MG63 (cell line): ENCODE results near the gene C20orf202. TPM values are rescaled to one million over a fixed set of nuclear protein-coding genes. Genes with fewer than 3 reads are reported as not detected.

ENCODE experiments used
- DNase-seq: peaks from one replicate; pipeline ENCODE4 v3.0.0-alpha.2; 2020
- H3K27me3 ChIP-seq: fragments of 250-450 bp; sonication (Bioruptor Pico); 2 replicates; pipeline ENCODE4 v1.5.1; 2020; ENCODE audit warnings: mild to moderate bottlenecking, moderate library complexity
- H3K36me3 ChIP-seq: fragments of 250-450 bp; sonication (Bioruptor Pico); 2 replicates; pipeline ENCODE4 v1.5.1; 2020; ENCODE audit warnings: mild to moderate bottlenecking, moderate library complexity
- H3K4me3 ChIP-seq: fragments of 250-450 bp; sonication (Bioruptor Pico); 2 replicates; pipeline ENCODE4 v1.5.1; 2020; ENCODE audit warnings: mild to moderate bottlenecking, moderate library complexity
- H3K9me3 ChIP-seq: fragments of 250-450 bp; sonication (Bioruptor Pico); 2 replicates; pipeline ENCODE4 v1.5.1; 2020; ENCODE audit warnings: mild to moderate bottlenecking, moderate library complexity
- total RNA-seq: library from RNA; depleted of rRNA; stranded (reverse); fragments of >200 nt; shearing (Covaris generic); gene quantifications from 2 replicates; pipeline ENCODE4 v1.2.3, GENCODE V29; 2014; ENCODE audit warnings: low replicate concordance

Gene C20orf202
- total RNA-seq, 1 experiment from 2014 or later, result not detected

DNA sequence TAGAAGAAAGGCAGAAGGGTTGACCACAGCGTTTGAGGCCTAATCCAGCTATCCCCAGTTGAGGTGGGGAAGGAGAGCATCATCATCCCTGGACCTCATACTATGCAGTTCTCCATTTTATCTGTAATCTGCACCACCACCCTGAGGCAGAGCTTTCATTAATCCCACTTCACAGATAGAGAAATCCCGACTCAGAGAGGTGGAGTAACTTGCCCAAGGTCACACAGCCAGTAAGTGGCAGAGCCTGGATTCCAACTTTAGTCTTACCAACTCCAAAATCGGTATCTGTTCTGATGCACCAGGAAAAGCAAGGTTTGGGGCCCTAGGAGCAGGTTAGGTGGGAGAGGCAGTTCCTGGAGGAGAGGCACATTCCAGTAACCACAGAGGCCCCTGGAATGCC is 25.2 kb upstream of the C20orf202 start:
- Histone ChIP-seq H3K36me3 (no peaks in the 10 kb centered on the region), H3K27me3 (no peaks in the 10 kb centered on the region), H3K4me3 (no peak overlapping the region), H3K9me3 (no peaks in the 10 kb centered on the region)
- no peak for DNase-seq

DNA sequence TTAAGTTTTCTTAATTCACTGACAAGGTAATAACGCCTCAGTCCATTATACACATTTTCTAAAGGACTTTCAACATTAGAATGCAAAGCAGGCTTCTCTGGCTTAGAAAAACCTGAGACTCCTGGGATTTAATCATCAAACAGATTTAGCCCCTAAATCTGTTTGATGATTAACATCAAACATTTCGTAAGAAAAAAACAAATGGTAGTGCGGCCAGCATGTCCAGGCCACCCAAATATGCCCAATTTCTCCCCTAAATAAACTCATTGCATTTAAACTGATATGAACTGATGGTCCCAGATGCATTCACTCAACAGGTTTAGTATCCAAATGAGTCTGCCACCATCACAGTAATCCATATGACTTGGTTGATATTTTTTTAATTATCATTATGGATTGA is 24.6 kb upstream of the C20orf202 start:
- DNase-seq, result no peak
- no peak overlapping the region for H3K4me3 ChIP-seq
- no peaks in the 10 kb centered on the region for H3K9me3 ChIP-seq
- H3K36me3 ChIP-seq, result no peaks in the 10 kb centered on the region
- H3K27me3 ChIP-seq, result no peaks in the 10 kb centered on the region

GRCh38 chr20:1180949-1181348 is 22.3 kb upstream of the C20orf202 start:
- no peaks in the 10 kb centered on the region for H3K9me3 ChIP-seq
- H3K4me3 ChIP-seq, result no peak overlapping the region
- no peak for DNase-seq
- no peaks in the 10 kb centered on the region for H3K36me3 ChIP-seq
- peaks cover 3% of the 10 kb centered on the region; the same call in 1 of the 2 replicates for H3K27me3 ChIP-seq

DNA sequence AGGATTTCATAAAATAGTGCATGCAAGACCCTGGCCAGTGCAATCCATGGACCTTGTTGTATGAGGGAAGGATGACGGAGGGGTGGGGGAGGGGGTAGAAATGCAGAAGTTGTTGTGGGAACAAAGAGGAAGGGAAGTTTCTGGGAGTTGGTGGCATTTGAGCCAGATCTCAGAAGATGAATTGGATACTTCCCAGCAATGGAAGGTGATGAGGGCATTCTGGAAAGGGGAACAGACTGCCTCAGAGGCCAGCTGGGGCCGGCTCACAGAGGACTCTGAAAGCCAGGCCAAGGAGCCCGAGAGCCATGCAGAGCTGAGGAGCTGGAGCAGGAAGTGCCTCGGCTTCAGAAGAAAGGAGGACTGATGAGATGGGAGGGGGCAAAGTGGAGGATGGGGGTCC is 21.1 kb upstream of the C20orf202 start:
- H3K36me3 ChIP-seq, result no peaks in the 10 kb centered on the region
- no peak overlapping the region for H3K4me3 ChIP-seq
- DNase-seq, result no peak
- peaks cover 3% of the 10 kb centered on the region; the same call in 1 of the 2 replicates for H3K27me3 ChIP-seq
- no peaks in the 10 kb centered on the region for H3K9me3 ChIP-seq

GRCh38 chr20:1183153-1183552 is 20.1 kb upstream of the C20orf202 start:
- Histone ChIP-seq H3K9me3 (no peaks in the 10 kb centered on the region), H3K36me3 (no peaks in the 10 kb centered on the region), H3K4me3 (no peak overlapping the region), H3K27me3 (peaks cover 3% of the 10 kb centered on the region; the same call in 1 of the 2 replicates)
- DNase-seq, result no peak

GRCh38 chr20:1184260-1184637 is 19.0 kb upstream of the C20orf202 start:
- H3K27me3 ChIP-seq, result peaks cover 5% of the 10 kb centered on the region
- H3K36me3 ChIP-seq, result no peaks in the 10 kb centered on the region
- H3K9me3 ChIP-seq, result no peaks in the 10 kb centered on the region
- DNase-seq, result no peak
- no peak overlapping the region for H3K4me3 ChIP-seq

- no peak for DNase-seq
- Histone ChIP-seq H3K36me3 (no peaks in the 10 kb centered on the region), H3K4me3 (no peak within 1 kb of the TSS), H3K27me3 (peaks cover 7% of the 10 kb centered on the region), H3K9me3 (no peaks in the 10 kb centered on the region)
Observed at GRCh38 chr20:1184638-1185315, 18.5 kb upstream of the C20orf202 start, which contains the start of gene TMEM74B. Gene TMEM74B (minus strand): TSS chr20:1184981. CDS start chr20:1183801, 1,180 bp downstream.

DNA sequence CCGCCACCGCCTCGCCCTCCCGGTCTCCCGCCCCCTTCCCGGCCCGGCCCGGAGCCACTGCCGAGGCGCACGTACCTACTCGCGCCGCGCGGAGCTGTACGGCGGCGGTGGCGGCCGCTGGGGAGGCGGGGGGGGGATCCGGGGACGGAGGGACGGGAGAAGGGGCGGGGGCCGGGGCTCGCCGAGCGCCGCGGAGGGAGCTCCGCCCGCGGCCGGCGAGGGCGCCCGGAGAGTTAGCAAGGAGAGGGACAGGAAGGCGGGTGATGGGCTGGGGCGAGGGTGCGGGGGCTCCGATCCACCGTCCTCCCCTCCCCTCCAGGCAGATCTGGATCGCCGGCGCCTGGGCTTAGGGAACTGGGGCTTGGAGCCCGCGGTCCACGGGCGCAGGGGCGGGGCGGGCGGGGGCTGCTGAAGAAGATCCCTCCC is 17.9 kb upstream of the C20orf202 start:
- H3K27me3 ChIP-seq, result peaks cover 9% of the 10 kb centered on the region
- DNase-seq, result peak; percentile 3

DNA sequence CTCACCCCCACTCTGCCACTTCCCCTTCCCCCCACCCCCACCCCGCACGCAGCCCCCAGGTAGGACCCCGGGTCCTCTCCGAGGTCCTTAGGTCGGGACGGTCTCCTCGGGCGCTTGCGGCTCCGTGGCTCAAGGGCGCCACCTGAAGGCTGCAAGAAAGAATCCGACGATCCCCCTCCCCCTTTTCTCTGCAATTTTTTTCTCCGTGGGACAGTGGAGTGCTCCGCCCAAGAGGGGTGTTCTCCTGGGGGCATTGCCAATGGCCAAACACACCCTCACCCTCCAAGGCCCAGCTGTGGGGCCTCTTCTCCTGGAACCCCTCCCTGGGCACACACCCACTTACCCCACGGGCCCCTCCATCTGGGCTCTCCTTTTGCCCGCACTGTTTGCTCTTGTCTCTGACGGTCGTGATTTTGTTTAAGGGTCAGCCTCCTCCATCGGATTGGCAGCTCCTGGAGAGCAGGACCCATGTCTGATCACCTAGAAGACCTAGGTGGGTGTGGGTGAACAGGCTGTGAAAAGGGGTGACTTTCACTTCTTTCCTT is 17.4 kb upstream of the C20orf202 start:
- Histone ChIP-seq H3K9me3 (no peaks in the 10 kb centered on the region), H3K36me3 (no peaks in the 10 kb centered on the region), H3K27me3 (peaks cover 9% of the 10 kb centered on the region), H3K4me3 (no peak overlapping the region)
- peak; percentile 43 for DNase-seq

More for the DNA sequence above, 17.9 kb upstream of the C20orf202 start:
- no peaks in the 10 kb centered on the region for H3K36me3 ChIP-seq
- H3K4me3 ChIP-seq, result no peak overlapping the region
- H3K9me3 ChIP-seq, result no peaks in the 10 kb centered on the region

DNA sequence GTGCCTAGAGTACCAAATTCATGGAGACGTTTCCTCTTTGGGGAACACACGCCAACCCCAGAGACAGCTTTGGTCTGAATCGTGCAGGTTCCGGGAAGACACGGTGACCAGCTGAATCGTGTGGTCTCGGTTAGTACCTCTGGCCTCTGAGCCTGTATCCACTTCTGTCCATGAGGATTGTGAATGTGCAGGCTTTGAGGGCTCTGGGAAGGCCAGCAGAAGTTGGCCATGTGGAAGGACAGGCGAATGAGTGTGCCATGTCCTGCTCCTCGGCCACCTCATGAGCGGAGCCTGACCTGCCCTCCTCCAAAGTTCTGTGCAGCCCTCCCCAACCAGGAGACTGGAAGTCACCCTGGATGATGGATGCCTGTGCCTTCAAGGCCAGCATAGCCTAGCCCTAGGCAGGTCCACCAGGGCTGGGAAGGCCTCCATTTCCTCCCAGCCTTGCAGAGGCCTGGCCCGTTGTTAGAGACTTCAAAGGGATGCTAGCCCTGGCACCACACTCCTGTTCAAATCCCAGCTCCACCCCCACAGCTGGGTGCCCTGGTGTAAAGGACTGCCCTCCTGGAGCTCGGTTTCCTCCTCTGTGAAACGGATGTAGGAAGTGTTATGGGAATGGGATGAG is 16.8 kb upstream of the C20orf202 start:
- DNase-seq, result no peak
- no peaks in the 10 kb centered on the region for H3K9me3 ChIP-seq
- H3K4me3 ChIP-seq, result no peak overlapping the region
- H3K27me3 ChIP-seq, result peaks cover 9% of the 10 kb centered on the region
- no peaks in the 10 kb centered on the region for H3K36me3 ChIP-seq

DNA sequence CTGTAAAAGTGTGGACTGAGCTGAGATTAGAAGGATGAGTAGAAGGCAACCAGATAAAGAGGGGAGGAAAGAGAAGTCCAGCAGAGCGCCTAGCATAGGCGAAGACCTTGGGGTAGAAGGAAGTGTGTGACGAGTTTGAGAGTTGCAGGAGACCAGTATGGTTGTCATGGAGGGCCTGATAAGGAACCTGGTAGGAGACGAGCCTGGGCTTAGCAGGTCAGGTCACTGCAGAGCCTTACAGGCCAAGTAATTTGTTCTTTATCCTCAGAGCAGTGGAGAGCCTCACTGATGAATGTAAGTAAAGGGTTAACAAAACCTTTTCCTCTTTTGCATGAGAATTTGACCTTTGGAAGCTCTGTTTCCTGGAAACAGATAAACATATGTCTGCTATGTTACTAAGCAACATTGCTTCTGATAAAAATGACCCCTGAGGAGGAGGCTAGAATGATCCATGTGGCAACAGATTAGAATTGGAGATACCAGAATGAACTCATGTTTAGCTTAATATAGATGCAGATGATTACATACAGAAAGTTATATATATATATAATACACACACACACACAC is 15.6 kb upstream of the C20orf202 start:
- Histone ChIP-seq H3K9me3 (no peaks in the 10 kb centered on the region), H3K27me3 (peaks cover 9% of the 10 kb centered on the region), H3K4me3 (no peak overlapping the region), H3K36me3 (no peaks in the 10 kb centered on the region)
- DNase-seq, result no peak

DNA sequence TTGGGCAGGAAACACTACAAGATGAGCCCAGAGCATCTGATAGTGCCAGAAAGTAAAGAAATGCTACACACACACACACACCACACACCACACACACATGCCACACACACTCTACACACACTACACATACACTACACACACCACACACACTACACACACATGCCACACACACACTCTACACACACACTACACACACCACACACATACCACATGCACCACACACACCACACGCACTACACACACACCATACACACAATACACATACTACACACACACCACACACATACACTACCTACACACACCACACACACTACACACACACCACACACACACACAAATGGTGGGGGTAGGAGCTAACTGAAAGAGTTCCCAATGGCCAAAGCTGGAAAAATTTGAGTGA is 14.9 kb upstream of the C20orf202 start:
- no peak for DNase-seq
- Histone ChIP-seq H3K4me3 (no peak overlapping the region), H3K27me3 (peaks cover 9% of the 10 kb centered on the region), H3K36me3 (no peaks in the 10 kb centered on the region), H3K9me3 (no peaks in the 10 kb centered on the region)

GRCh38 chr20:1189827-1190226 is 13.4 kb upstream of the C20orf202 start:
- DNase-seq, result no peak
- Histone ChIP-seq H3K27me3 (peaks cover 6% of the 10 kb centered on the region), H3K36me3 (no peaks in the 10 kb centered on the region), H3K4me3 (no peak overlapping the region), H3K9me3 (no peaks in the 10 kb centered on the region)

GRCh38 chr20:1190847-1191246 is 12.4 kb upstream of the C20orf202 start:
- Histone ChIP-seq H3K36me3 (no peaks in the 10 kb centered on the region), H3K27me3 (peaks cover 6% of the 10 kb centered on the region), H3K4me3 (no peak overlapping the region), H3K9me3 (no peaks in the 10 kb centered on the region)
- peak; percentile 39 for DNase-seq

GRCh38 chr20:1191299-1191698 is 12.0 kb upstream of the C20orf202 start:
- Histone ChIP-seq H3K36me3 (no peaks in the 10 kb centered on the region), H3K9me3 (no peaks in the 10 kb centered on the region), H3K27me3 (peaks cover 6% of the 10 kb centered on the region), H3K4me3 (no peak overlapping the region)
- DNase-seq, result no peak

GRCh38 chr20:1195226-1195625 is 8.0 kb upstream of the C20orf202 start:
- no peak overlapping the region for H3K4me3 ChIP-seq
- no peak for DNase-seq
- H3K36me3 ChIP-seq, result no peaks in the 10 kb centered on the region
- H3K27me3 ChIP-seq, result 0 out of 2 replicates have a peak, but pooled peaks cover 1% of the 10 kb centered on the region
- no peaks in the 10 kb centered on the region for H3K9me3 ChIP-seq

GRCh38 chr20:1196634-1197033 is 6.6 kb upstream of the C20orf202 start:
- DNase-seq, result no peak

More at GRCh38 chr20:1196634-1197033, 6.6 kb upstream of the C20orf202 start:
- Histone ChIP-seq H3K27me3 (no peaks in the 10 kb centered on the region), H3K36me3 (no peaks in the 10 kb centered on the region), H3K4me3 (no peak overlapping the region), H3K9me3 (no peaks in the 10 kb centered on the region)
